GM23248 (cell line): ENCODE measurements around the gene MCF2L. TPM values are rescaled to one million over a fixed set of nuclear protein-coding genes. Genes with fewer than 3 reads are reported as not detected.

Source experiments
- DNase-seq: peaks from one replicate; pipeline ENCODE4 v3.0.0-alpha.2; 2015
- H2AFZ ChIP-seq: fragments of 200-600 bp; sonication (generic); 2 replicates; pipeline ENCODE4 v1.6.1; 2016; ENCODE audit warnings: antibody characterized with exemption
- H3F3A ChIP-seq: fragments of 200-600 bp; sonication (generic); 2 replicates; pipeline ENCODE4 v1.6.1; 2016; ENCODE audit warnings: mild to moderate bottlenecking, antibody characterized with exemption, mixed run types; ENCODE audit not compliant: insufficient read depth
- H3K27ac ChIP-seq: fragments of 200-600 bp; sonication (generic); 2 replicates; pipeline ENCODE4 v1.5.1; 2016; ENCODE audit warnings: mild to moderate bottlenecking
- H3K27me3 ChIP-seq: fragments of 200-600 bp; sonication (generic); replicated peaks from 2 replicates; pipeline ENCODE4 v1.6.1; 2016; ENCODE audit warnings: mild to moderate bottlenecking; ENCODE audit not compliant: insufficient read depth
- H3K36me3 ChIP-seq: fragments of 200-600 bp; sonication (generic); 2 replicates; pipeline ENCODE4 v1.6.1; 2016; ENCODE audit warnings: low read depth, mild to moderate bottlenecking
- H3K4me1 ChIP-seq: fragments of 200-600 bp; sonication (generic); 2 replicates; pipeline ENCODE4 v1.6.1; 2016; ENCODE audit warnings: mild to moderate bottlenecking; ENCODE audit not compliant: insufficient read depth
- H3K4me2 ChIP-seq: fragments of 200-600 bp; sonication (generic); one replicate; pipeline ENCODE4 v1.6.1; 2016; ENCODE audit warnings: mild to moderate bottlenecking; ENCODE audit not compliant: unreplicated experiment
- H3K4me3 ChIP-seq: fragments of 200-600 bp; sonication (generic); 2 replicates; pipeline ENCODE4 v1.5.1; 2016; ENCODE audit warnings: mild to moderate bottlenecking
- H3K79me2 ChIP-seq: fragments of 200-600 bp; sonication (generic); 2 replicates; pipeline ENCODE4 v1.6.1; 2016; ENCODE audit warnings: mild to moderate bottlenecking; ENCODE audit not compliant: insufficient read depth
- H3K9ac ChIP-seq: fragments of 200-600 bp; sonication (generic); 2 replicates; pipeline ENCODE4 v1.6.1; 2016; ENCODE audit warnings: mild to moderate bottlenecking
- H3K9me2 ChIP-seq: fragments of 200-600 bp; sonication (generic); 2 replicates; pipeline ENCODE4 v1.6.1; 2016; ENCODE audit warnings: mixed run types, mild to moderate bottlenecking, moderate library complexity; ENCODE audit not compliant: insufficient read depth
- H3K9me3 ChIP-seq: fragments of 200-600 bp; sonication (generic); one replicate; pipeline ENCODE4 v1.6.1; 2017; ENCODE audit warnings: low read depth
- H4K20me1 ChIP-seq: fragments of 200-600 bp; sonication (generic); 2 replicates; pipeline ENCODE4 v1.6.0; 2016; ENCODE audit not compliant: insufficient read depth
- EZH2 ChIP-seq: fragments of 200-600 bp; sonication (generic); IDR thresholded peaks from 2 replicates; pipeline ENCODE4 v1.6.1; 2018; ENCODE audit warnings: antibody characterized with exemption, mild to moderate bottlenecking; ENCODE audit not compliant: insufficient read depth, poor library complexity, severe bottlenecking
- EZH2phosphoT487 ChIP-seq: fragments of 200-600 bp; sonication (generic); IDR thresholded peaks from 2 replicates; pipeline ENCODE4 v1.6.1; 2018; ENCODE audit warnings: antibody characterized with exemption, moderate library complexity, mild to moderate bottlenecking, low read depth; ENCODE audit not compliant: insufficient read depth
- WGBS, 2 experiments: methylation state at CpG; one replicate each; pipeline ENCODE4 v1.1.6; 2015 to 2017; ENCODE audit warnings: low lambda C conversion rate in 2 of 2, low coverage in 1 of 2; ENCODE audit errors: missing lambda C conversion rate in 2 of 2; 5-methylcytosine and 5-hydroxymethylcytosine counted together
- in situ Hi-C: fragments of 300-500 bp; cut with MboI; formaldehyde crosslinking; loops from 2 replicates; pipeline ENCODE4 v1.15.0; 2020
- polyA plus RNA-seq: library from polyadenylated mRNA; unstranded; fragments of >200 nt; fragmentation: Nextera tagmentation; extraction: Ambion mirVana; gene quantifications from 2 replicates; pipeline ENCODE4 v1.2.1, GENCODE V29; 2016
- total RNA-seq: library from RNA; depleted of rRNA; stranded (reverse); fragments of >200 nt; shearing (Covaris generic); gene quantifications from 2 replicates; pipeline ENCODE4 v1.2.3, GENCODE V29; 2014

MCF2L gene
- total and polyA plus RNA-seq, 2 experiments from 2014 or later = not detected

DNA sequence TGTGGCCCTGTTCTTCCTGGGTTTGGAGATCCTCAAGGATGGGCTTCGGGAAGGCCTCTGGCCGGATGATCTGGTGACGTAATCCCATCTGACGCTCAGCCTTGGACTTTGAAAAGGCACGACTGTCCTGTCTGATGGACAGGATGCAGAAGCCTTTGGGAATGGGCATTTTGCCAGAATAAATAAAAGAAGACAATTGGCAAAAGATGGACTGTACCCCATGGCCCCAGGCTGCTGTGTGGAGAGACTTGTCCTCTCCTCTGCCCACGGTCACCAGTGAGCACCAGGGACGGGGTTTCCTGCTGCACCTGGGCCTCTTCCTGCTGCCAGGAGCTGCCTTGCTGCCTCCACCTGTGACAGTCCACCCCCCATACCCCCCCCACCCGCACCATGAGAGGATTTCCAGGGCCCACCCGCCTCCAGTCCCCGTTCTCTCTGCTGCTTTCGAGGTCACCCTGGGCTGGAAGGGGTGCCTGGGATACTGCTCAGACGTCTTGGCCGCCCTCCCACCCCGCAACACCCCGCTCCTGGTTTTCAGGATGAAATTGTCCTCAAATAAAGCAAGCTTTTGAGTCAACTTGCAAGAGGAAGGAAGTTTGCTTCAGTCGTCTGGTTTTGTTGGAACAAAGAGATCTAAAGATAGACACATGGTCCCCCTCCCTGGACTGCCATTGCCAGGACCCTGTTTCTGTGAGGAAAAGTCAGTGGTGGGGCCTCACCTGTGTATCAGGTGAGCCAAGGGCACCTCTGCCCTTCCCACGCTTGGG, 40.9 kb downstream of the MCF2L start:
- no peak overlapping the region for H2AFZ ChIP-seq
- H3K27me3 ChIP-seq = peaks cover 7% of the 10 kb centered on the region; the same call in 1 of the 2 replicates
- no peak overlapping the region for H3K27ac ChIP-seq
- H3K36me3 ChIP-seq = no peaks in the 10 kb centered on the region
- no peak overlapping the region for H3K9ac ChIP-seq
- no peaks in the 10 kb centered on the region for H4K20me1 ChIP-seq
- WGBS, 2 experiments = 57 to 59% methylated on average over 13 to 17 of the region's 17 CpGs
- H3K9me2 ChIP-seq = no peaks in the 10 kb centered on the region
- TF ChIP-seq EZH2phosphoT487 (no peak), EZH2 (no peak)
- no peak overlapping the region for H3K4me3 ChIP-seq
- in situ Hi-C loops = no loop called here
- no peak overlapping the region for H3K4me2 ChIP-seq
- no peaks in the 10 kb centered on the region for H3F3A ChIP-seq
- no peaks in the 10 kb centered on the region for H3K9me3 ChIP-seq
- no peak for DNase-seq
- no peaks in the 10 kb centered on the region for H3K79me2 ChIP-seq
- no peaks in the 10 kb centered on the region for H3K4me1 ChIP-seq

DNA sequence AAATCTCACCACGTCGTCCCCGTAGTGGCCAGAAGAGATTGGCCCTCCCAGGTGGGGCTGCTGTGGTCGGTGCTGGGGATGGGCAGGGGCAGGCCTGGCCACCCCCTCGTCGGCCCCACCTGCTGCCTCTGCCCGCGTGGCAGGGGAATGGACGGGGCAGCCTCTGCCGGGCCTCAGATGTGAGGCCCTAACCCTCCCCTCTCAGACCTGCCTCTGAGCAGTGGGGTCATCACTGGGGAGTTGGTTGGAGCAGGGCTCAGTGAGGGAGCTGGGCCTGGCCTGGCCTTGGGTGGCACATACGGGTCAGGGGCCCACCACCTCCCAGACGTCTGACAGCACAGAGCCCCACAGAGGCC, 41.5 kb downstream of the MCF2L start:
- Histone ChIP-seq H4K20me1 (no peaks in the 10 kb centered on the region), H3K4me1 (no peaks in the 10 kb centered on the region), H3K9ac (no peak overlapping the region), H3K4me2 (no peak overlapping the region), H3K79me2 (no peaks in the 10 kb centered on the region), H3K27me3 (peaks cover 7% of the 10 kb centered on the region; the same call in 1 of the 2 replicates), H2AFZ (no peak overlapping the region), H3F3A (no peaks in the 10 kb centered on the region), H3K4me3 (no peak overlapping the region), H3K27ac (no peak overlapping the region), H3K9me2 (no peaks in the 10 kb centered on the region), H3K9me3 (no peaks in the 10 kb centered on the region), H3K36me3 (no peaks in the 10 kb centered on the region)
- TF ChIP-seq EZH2phosphoT487 (no peak), EZH2 (no peak)
- 66 to 71% methylated on average over 11 to 12 of the region's 12 CpGs for WGBS, 2 experiments
- DNase-seq = no peak
- in situ Hi-C loops = no loop called here

DNA sequence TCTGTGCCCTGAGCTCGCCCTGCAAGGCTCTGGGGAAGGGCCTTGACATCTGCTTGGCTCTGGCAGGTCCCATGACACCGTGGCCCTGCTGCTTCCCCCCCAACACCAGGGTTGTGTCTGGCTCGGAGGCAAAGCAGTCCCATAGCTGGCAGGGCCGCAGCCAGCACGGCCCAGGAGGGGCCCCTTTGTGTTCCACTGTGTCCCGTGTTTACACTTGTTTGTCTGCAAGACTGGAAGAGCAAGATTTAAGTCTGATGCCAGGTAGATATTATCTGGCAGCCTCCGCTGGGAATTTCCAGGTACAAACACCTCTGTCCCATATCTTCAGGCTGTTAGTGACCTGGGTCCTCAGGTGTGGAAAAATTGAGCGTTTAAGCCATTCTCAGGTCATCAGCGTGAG, 44.3 kb downstream of the MCF2L start:
- no peak overlapping the region for H3K9ac ChIP-seq
- WGBS, 2 experiments = 66 to 70% methylated on average over 9 of the region's 9 CpGs
- H3K79me2 ChIP-seq = no peaks in the 10 kb centered on the region
- no peaks in the 10 kb centered on the region for H3K36me3 ChIP-seq
- no peak overlapping the region for H2AFZ ChIP-seq
- TF ChIP-seq EZH2 (no peak), EZH2phosphoT487 (no peak)
- in situ Hi-C loops = no loop called here
- peaks cover 7% of the 10 kb centered on the region; the same call in 1 of the 2 replicates for H3K27me3 ChIP-seq
- H3K4me2 ChIP-seq = no peak overlapping the region
- no peak for DNase-seq
- H3K4me3 ChIP-seq = no peak overlapping the region
- H3F3A ChIP-seq = no peaks in the 10 kb centered on the region
- H3K4me1 ChIP-seq = no peaks in the 10 kb centered on the region
- H3K9me3 ChIP-seq = no peaks in the 10 kb centered on the region
- no peaks in the 10 kb centered on the region for H4K20me1 ChIP-seq
- no peaks in the 10 kb centered on the region for H3K9me2 ChIP-seq
- no peak overlapping the region for H3K27ac ChIP-seq

DNA sequence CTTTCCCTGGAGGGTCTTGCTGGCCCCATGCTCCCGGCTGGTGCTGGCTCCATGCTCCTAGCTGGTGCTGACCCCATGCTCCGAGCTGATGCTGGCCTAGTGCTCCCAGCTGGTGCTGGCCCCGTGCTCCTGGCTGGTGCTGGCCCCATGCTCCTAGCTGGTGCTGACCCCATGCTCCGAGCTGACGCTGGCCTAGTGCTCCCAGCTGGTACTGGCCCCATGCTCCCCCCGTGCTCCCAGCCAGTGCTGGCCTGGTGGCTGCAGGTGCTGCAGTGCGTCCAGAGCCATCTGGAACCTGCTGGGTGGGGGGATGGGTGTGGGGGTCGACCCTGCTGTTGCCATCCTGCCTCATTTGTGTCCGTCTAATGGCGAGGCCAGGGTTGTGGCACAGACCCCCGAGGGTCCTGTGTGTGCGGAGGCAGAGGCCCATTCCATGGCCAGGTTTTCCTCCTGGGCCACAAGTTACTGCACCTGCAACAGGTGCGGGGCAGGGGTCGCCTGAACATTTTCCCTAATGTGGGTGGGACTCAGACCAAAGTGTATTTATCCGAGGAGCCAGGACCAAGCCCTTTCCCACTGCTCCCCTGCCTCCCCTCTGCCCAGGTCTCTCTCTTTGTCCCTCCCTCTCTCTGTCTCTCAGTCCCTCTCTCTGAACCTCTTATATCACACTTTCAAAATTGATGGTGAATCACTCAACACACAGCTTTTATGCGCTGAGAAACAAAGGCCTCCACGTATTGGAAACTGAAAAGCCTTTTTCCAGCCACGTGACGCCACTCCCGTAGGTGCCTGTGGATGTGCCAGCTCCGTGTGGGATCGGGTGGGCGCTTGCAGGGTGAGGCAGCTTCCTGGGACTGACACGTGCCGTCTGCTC, 45.1 kb downstream of the MCF2L start:
- WGBS, 2 experiments = 33 to 40% methylated on average over 25 of the region's 25 CpGs
- in situ Hi-C loops = no loop called here
- H3K27ac ChIP-seq = no peak overlapping the region
- no peak overlapping the region for H3K4me3 ChIP-seq
- H2AFZ ChIP-seq = no peak overlapping the region
- H3K9me2 ChIP-seq = no peaks in the 10 kb centered on the region
- H3K4me1 ChIP-seq = no peaks in the 10 kb centered on the region
- H4K20me1 ChIP-seq = no peaks in the 10 kb centered on the region
- H3K27me3 ChIP-seq = peaks cover 6% of the 10 kb centered on the region; the same call in 1 of the 2 replicates
- H3K4me2 ChIP-seq = no peak overlapping the region
- no peaks in the 10 kb centered on the region for H3K9me3 ChIP-seq
- no peak for DNase-seq
- H3F3A ChIP-seq = no peaks in the 10 kb centered on the region
- no peak overlapping the region for H3K9ac ChIP-seq
- no peak for TF ChIP-seq EZH2phosphoT487
- no peak for TF ChIP-seq EZH2
- no peaks in the 10 kb centered on the region for H3K36me3 ChIP-seq
- no peaks in the 10 kb centered on the region for H3K79me2 ChIP-seq
